ENCODE measurements around the gene MACROD2. TPM values are rescaled to one million over a fixed set of nuclear protein-coding genes. Genes with fewer than 3 reads are reported as not detected.

Gene MACROD2
- total RNA-seq, 1 experiment from 2014 or later = 2.3 TPM

GRCh38 chr20:15396900-15397299 lies 1401.6 kb downstream of the MACROD2 start:
- no peak for DNase-seq (ENCODE audit: low spot score)

DNA sequence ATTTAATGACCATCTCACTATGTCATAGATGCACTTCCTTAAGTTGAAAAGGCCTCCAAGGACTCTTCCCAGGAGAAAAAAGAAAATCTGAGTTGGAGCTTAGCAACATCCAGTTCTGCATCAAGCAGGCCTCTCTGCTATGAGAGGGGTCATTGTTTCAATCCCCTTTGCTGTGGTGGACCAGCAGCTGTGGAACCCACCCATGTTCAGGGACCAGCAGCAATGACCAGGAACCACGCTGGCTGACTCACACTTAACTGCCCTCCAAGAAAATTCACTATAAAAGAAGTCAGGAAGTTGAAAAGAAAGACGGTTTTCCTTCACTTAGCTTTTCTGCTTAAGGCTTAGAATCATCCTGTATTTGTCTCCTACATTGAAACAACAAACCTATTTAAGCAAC lies 1404.5 kb downstream of the MACROD2 start:
- DNase-seq (ENCODE audit: low spot score) = no peak

DNA sequence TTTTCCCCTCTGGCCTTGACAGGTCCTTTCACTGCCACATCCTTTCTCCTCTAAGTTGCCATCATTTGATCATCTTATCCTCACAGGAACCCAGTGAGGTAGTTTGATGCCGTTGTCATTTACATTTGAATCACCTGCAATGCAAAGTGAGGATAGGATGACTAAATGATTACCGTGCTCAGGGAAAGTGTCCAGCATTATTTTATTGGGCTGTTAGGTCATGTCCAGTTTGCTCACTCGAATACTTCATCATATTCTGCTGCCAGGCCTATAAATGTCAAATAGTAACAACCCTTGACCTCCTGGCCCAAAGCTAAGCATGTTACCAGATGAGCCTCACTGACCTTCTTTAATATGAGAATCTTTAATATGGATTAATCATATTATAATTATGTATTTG lies 1410.8 kb downstream of the MACROD2 start:
- no peak for DNase-seq (ENCODE audit: low spot score)

- DNase-seq (ENCODE audit: low spot score) = no peak
Measured at GRCh38 chr20:15411781-15412180, 1416.5 kb downstream of the MACROD2 start.

DNA sequence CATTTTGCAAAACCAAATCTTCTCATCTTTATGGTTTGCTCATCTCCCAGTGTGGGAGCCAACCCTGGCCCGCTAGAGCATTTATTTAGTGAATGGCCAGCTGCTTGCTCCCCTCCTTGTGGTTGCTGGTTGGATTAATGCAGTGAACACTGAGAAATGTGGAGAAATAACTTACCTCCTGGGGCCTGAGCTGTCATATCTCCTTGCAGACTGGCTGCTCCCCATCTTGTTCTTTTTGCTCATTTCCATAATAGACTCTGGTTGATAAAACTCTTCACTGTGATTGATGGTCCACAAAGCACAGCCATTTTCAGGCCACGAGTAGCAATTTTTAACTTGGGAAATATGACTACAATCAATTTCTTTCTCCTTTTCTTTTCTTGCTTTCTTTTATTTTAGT lies 1420.6 kb downstream of the MACROD2 start:
- no peak for DNase-seq (ENCODE audit: low spot score)

DNA sequence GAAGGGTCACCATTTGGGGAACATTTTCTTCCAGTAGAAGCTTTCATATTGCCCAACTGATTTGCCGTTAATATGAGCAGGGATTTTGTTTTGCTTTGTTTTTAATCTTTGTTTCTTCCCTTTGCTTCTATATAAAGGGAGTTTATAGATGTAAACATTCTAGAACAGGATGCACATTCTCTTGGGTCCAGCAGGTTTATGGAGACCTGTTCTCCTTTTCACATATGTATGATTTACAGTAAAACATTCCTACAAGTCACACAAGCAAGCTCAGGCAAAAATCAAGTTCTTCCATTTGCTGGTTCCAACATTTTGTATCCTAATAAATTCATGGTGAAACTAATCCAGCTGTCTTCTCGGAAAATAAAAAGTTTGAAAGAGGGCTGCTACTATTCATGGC lies 1424.5 kb downstream of the MACROD2 start:
- no peak for DNase-seq (ENCODE audit: low spot score)

GRCh38 chr20:15422966-15423365 lies 1427.7 kb downstream of the MACROD2 start:
- DNase-seq (ENCODE audit: low spot score) = no peak

GRCh38 chr20:15439551-15439950 lies 1444.2 kb downstream of the MACROD2 start:
- DNase-seq (ENCODE audit: low spot score) = no peak

GRCh38 chr20:15440049-15440820 lies 1444.9 kb downstream of the MACROD2 start:
- DNase-seq (ENCODE audit: low spot score) = no peak

DNA sequence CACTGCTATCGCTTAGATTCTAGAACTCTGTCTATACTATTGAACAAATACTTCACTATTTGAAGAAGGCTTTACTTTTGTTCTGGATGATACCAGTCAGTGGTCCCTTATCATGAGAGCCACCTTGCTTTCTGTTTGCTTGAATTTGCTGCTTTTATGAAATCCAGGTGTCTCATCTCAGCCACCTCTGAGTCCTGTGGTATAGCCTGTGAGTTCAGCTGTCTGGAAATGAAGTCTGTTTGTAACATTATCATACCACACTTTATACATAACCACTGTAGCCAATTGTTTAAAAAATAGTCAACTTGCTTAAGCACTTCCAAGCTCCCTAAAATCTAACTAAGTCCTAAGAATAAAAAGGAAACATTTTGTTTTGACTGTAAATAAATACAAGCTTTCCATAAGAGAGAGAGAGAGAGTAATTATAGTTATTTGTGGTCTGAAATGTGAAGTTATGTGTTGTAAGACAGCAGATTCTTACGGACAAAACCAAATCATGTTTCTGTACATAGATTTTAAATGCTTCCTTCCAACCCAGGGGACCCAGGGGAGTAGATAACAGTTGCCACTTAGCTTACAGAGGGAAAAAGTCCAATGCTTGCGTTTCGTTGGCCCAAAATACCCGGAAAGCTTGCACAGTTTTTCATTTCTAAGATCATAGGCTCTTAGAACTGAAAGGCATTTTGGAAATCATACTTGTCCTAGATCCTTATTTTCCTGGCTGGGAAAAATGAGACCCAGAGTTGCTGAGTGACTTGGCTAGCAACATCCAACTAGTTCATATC lies 1449.9 kb downstream of the MACROD2 start:
- DNase-seq (ENCODE audit: low spot score) = no peak

- DNase-seq (ENCODE audit: low spot score) = no peak
Measured at GRCh38 chr20:15446373-15446772, 1451.1 kb downstream of the MACROD2 start.

- no peak for DNase-seq (ENCODE audit: low spot score)
Measured at GRCh38 chr20:15447549-15447948, 1452.2 kb downstream of the MACROD2 start.

DNA sequence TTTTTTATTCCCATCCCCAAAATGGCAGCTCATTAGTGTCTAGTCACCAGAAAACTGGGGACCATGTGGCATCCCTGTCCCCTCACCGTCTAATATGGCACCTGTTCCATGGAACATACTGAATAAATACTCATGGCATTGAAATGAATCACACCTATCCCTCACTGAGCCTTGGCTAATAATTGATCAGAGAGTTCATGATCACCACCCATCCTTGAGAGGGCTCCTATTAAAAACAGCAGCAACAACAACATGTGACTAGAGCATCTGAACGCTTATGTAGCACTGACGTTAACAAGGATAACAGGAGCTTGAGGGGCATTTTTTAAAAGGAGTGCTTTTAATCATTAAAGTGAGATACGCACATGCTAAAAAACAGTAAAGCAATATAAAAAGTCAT lies 1453.7 kb downstream of the MACROD2 start:
- DNase-seq (ENCODE audit: low spot score) = no peak

- no peak for DNase-seq (ENCODE audit: low spot score)
Measured at GRCh38 chr20:15451241-15451640, 1455.9 kb downstream of the MACROD2 start.

- DNase-seq (ENCODE audit: low spot score) = no peak
Measured at GRCh38 chr20:15455279-15455678, 1460.0 kb downstream of the MACROD2 start.

DNA sequence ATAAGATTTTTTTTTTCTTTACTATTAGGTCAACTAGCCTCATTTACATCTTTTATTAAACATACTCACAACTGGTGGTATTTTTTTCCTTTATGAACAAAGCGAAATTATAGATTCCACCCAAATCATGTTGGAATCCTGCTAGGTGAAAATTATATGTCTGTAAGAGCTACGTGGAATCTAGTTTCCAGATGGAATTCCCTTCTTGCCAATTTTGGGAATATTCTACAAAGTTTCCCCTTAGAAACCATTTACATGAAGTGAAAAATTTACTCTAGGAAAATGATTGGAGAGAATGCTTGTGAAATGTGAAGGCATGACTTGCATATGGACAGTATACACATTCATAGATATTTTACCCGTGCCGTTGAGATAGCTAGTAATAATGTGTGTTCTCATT lies 1466.6 kb downstream of the MACROD2 start:
- DNase-seq (ENCODE audit: low spot score) = no peak

- no peak for DNase-seq (ENCODE audit: low spot score)
Measured at GRCh38 chr20:15475483-15475882, 1480.2 kb downstream of the MACROD2 start.

DNA sequence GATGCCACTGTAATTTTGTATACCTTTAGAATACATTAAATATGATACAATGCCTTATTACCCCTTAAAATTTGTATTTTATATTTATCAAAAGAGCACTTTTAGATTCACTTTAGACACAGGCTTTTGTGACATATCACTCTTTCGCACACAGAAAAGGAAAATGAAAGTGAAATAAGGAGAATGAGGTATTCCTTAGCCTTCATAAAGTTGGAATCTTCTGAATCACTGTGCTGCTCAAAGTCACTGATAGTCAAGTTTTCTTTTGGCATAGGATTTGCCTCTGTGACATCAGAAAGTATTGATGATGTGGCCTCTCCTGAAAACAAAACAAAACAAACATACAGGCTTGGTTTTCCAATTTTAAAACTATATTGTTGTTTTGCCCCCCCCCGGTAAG lies 1480.9 kb downstream of the MACROD2 start:
- no peak for DNase-seq (ENCODE audit: low spot score)

GRCh38 chr20:15476781-15477180 lies 1481.5 kb downstream of the MACROD2 start:
- DNase-seq (ENCODE audit: low spot score) = no peak

DNA sequence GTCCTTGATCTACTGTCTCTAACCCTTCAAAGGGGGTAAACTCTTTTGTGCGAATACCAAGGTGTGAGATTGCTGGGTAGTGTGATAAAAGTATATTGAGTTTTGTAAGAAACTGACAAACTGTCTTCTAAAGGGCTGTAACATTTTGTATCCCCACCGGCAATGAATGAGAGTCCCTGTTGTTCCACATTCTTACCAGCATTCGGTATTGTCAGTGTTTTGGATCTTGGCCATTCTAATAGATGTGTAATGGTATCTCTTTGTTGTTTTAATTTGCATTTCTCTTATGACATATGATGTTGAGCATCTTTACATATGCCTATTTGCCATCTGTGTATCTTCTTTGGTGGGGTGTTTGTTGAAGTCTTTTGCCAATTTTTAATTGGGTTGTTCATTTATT lies 1487.2 kb downstream of the MACROD2 start:
- no peak for DNase-seq (ENCODE audit: low spot score)

DNA sequence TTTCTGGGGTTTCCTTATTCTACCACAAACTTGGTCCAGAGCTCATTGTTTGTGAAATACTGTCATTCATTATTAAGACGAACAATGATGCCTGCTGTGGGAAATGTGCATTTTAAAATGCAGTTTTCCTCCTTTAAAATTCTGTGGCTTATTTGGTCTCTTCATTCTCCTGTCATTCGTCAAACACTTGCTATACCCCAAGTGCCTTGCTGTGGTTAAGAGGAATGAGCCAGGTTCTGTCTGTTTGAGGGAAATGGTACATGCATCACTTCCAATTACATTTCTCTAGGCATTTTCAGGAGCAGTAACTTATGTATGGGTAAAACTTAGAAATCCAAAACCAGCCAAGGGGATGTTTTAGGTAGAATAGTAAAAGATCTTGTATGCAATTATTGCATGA lies 1490.2 kb downstream of the MACROD2 start:
- DNase-seq (ENCODE audit: low spot score) = no peak

GRCh38 chr20:15487030-15487429 lies 1491.7 kb downstream of the MACROD2 start:
- no peak for DNase-seq (ENCODE audit: low spot score)

GRCh38 chr20:15487682-15488081 lies 1492.4 kb downstream of the MACROD2 start:
- DNase-seq (ENCODE audit: low spot score) = no peak

Data from HT-29 (cell line).